Neuronal stem cell (in vitro differentiated cells): ENCODE data around the gene FAM229B.

ENCODE experiments used
- DNase-seq: peaks from one replicate; pipeline ENCODE4 v3.0.0-alpha.2; 2013; ENCODE audit warnings: low spot score
- H2AFZ ChIP-seq: one replicate; pipeline ENCODE4 v1.6.1; 2013; ENCODE audit warnings: mild to moderate bottlenecking, low read length, inconsistent platforms
- H2AK5ac ChIP-seq: 2 replicates; pipeline ENCODE4 v1.6.1; 2013; ENCODE audit warnings: low read depth, mild to moderate bottlenecking, inconsistent platforms, low read length, moderate library complexity, mixed read lengths
- H2BK120ac ChIP-seq: 2 replicates; pipeline ENCODE4 v1.6.1; 2013; ENCODE audit warnings: low read depth, mild to moderate bottlenecking, inconsistent platforms, low read length, moderate library complexity, mixed read lengths
- H2BK12ac ChIP-seq: one replicate; pipeline ENCODE4 v1.6.1; 2013; ENCODE audit warnings: low read length, inconsistent platforms
- H2BK15ac ChIP-seq: 2 replicates; pipeline ENCODE4 v1.6.1; 2013; ENCODE audit warnings: mild to moderate bottlenecking, low read length, inconsistent platforms, mixed read lengths
- H2BK5ac ChIP-seq: one replicate; pipeline ENCODE4 v1.6.1; 2013; ENCODE audit warnings: inconsistent platforms, mild to moderate bottlenecking, low read length, moderate library complexity
- H3K14ac ChIP-seq: one replicate; pipeline ENCODE4 v1.6.1; 2013; ENCODE audit warnings: low read length, inconsistent platforms
- H3K18ac ChIP-seq: 2 replicates; pipeline ENCODE4 v1.6.1; 2013; ENCODE audit warnings: low read length, inconsistent platforms
- H3K23ac ChIP-seq: 2 replicates; pipeline ENCODE4 v1.6.1; 2013; ENCODE audit warnings: low read depth, mild to moderate bottlenecking, mixed read lengths, low read length, inconsistent platforms; ENCODE audit not compliant: poor library complexity
- H3K27ac ChIP-seq: replicated peaks from 3 replicates; pipeline ENCODE4 v1.5.1; 2013; ENCODE audit warnings: low read length, inconsistent platforms
- H3K27me3 ChIP-seq, 3 experiments: 2 replicates each; pipeline ENCODE4 v1.6.1; 2013; ENCODE audit warnings: low read length in 3 of 3, mild to moderate bottlenecking in 2 of 3, inconsistent platforms in 1 of 3, low read depth in 1 of 3, mixed read lengths in 1 of 3, moderate library complexity in 1 of 3; ENCODE audit not compliant: control insufficient read depth in 3 of 3, insufficient read depth in 3 of 3
- H3K36me3 ChIP-seq, 2 donors: replicated peaks in 1 of 2; 2 replicates each; pipeline ENCODE4 v1.6.1; 2013; ENCODE audit warnings: low read length in 2 of 2; ENCODE audit not compliant: control insufficient read depth in 2 of 2, insufficient read depth in 2 of 2
- H3K4ac ChIP-seq: 2 replicates; pipeline ENCODE4 v1.6.1; 2013; ENCODE audit warnings: inconsistent platforms, mild to moderate bottlenecking, low read length, moderate library complexity
- H3K4me1 ChIP-seq, 2 donors: 1 replicate in 1 of 2; 2 replicates in 1 of 2; pipeline ENCODE4 v1.6.1; 2013; ENCODE audit warnings: low read length in 2 of 2, low read depth in 1 of 2; ENCODE audit not compliant: control insufficient read depth in 2 of 2, insufficient read depth in 1 of 2
- H3K4me2 ChIP-seq: one replicate; pipeline ENCODE4 v1.6.1; 2013; ENCODE audit warnings: mild to moderate bottlenecking, low read length, inconsistent platforms; ENCODE audit not compliant: insufficient read depth, poor library complexity, severe bottlenecking
- H3K4me3 ChIP-seq, 2 donors: 2 replicates each; pipeline ENCODE4 v1.5.1; 2013; ENCODE audit warnings: low read length in 2 of 2, mild to moderate bottlenecking in 2 of 2, inconsistent platforms in 1 of 2, moderate library complexity in 1 of 2
- H3K79me1 ChIP-seq: one replicate; pipeline ENCODE4 v1.6.1; 2013; ENCODE audit warnings: low read depth, mild to moderate bottlenecking, inconsistent platforms, low read length, moderate library complexity
- H3K9ac ChIP-seq: one replicate; pipeline ENCODE4 v1.6.1; 2013; ENCODE audit warnings: mild to moderate bottlenecking, low read depth, low read length, inconsistent platforms; ENCODE audit not compliant: poor library complexity
- H3K9me3 ChIP-seq, 2 donors: replicated peaks in 1 of 2; 2 replicates each; pipeline versions ENCODE3 to v1.6.1; 2013; ENCODE audit warnings: low read length in 2 of 2, mild to moderate bottlenecking in 2 of 2, inconsistent platforms in 1 of 2, low read depth in 1 of 2, mixed read lengths in 1 of 2, moderate library complexity in 1 of 2; ENCODE audit not compliant: control insufficient read depth in 2 of 2, insufficient read depth in 1 of 2
- H4K8ac ChIP-seq: one replicate; pipeline ENCODE4 v1.6.1; 2013; ENCODE audit warnings: low read depth, mild to moderate bottlenecking, inconsistent platforms, low read length, moderate library complexity
- H4K91ac ChIP-seq: one replicate; pipeline ENCODE4 v1.6.1; 2013; ENCODE audit warnings: low read length, low read depth, mild to moderate bottlenecking, inconsistent platforms; ENCODE audit not compliant: poor library complexity
- WGBS, 2 donors: extraction: QIAGEN DNeasy Blood & Tissue Kit; methylation state at CpG; one replicate each; pipeline ENCODE4 v1.1.7; 2013; ENCODE audit warnings: missing lambda C conversion rate in 2 of 2, mixed read lengths in 1 of 2; ENCODE audit not compliant: insufficient read length in 2 of 2, insufficient replicate concordance in 1 of 2; ENCODE audit errors: extremely low coverage in 2 of 2; 5-methylcytosine and 5-hydroxymethylcytosine counted together

FAM229B gene

DNA sequence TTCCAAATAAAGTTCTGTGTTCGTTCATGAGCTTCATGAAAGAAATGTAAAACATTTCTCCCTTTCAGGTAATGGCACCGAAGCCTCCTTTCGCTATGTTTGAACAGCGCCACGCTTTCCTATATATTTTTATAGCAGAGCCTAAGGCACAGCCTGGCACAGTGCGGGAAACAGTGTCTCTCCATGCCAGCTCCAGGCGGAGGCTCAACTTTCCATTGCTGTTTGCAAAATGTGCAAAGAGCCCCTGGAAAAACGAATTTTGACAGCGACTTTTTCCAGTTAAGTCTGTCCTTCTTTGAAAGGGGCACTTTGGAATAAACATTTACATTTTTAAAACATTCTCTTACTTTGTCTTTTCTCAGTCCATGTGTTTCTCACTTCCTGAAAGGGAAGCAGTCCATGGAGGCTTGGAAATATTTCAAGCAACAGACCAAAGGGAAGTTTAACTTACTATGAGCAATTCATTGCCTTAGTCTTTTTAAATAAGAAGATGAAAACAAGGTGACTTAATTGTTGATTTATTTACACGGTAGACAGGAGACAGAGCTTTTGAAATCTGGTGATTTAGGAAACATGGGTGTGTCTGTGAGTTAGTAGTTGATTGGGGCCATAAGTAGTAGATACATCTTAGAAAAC lies 32.7 kb upstream of the FAM229B start:
- Histone ChIP-seq H2AK5ac (no peak overlapping the region), H3K27ac (no peak overlapping the region), H3K9me3 (peaks cover 0 to 3% of the 10 kb centered on the region in 2 donors), H3K4ac (no peak overlapping the region), H2BK120ac (no peak overlapping the region), H2BK15ac (no peak overlapping the region), H3K4me2 (no peak overlapping the region), H4K8ac (no peak overlapping the region), H3K27me3 (peaks cover 0 to 12% (median 0%) of the 10 kb centered on the region in 3 experiments), H2BK12ac (no peak overlapping the region), H3K14ac (no peak overlapping the region), H2BK5ac (no peak overlapping the region), H2AFZ (peak overlapping the region; percentile 72), H3K18ac (no peak overlapping the region), H3K4me3 (no peak overlapping the region), H3K23ac (no peak overlapping the region), H3K4me1 (no peaks in the 10 kb centered on the region), H3K79me1 (no peaks in the 10 kb centered on the region), H3K36me3 (no peaks in the 10 kb centered on the region), H4K91ac (no peak overlapping the region), H3K9ac (no peak overlapping the region)
- no peak for DNase-seq
- WGBS, 2 donors: no CpG with 5 or more reads among the region's 10 CpGs

DNA sequence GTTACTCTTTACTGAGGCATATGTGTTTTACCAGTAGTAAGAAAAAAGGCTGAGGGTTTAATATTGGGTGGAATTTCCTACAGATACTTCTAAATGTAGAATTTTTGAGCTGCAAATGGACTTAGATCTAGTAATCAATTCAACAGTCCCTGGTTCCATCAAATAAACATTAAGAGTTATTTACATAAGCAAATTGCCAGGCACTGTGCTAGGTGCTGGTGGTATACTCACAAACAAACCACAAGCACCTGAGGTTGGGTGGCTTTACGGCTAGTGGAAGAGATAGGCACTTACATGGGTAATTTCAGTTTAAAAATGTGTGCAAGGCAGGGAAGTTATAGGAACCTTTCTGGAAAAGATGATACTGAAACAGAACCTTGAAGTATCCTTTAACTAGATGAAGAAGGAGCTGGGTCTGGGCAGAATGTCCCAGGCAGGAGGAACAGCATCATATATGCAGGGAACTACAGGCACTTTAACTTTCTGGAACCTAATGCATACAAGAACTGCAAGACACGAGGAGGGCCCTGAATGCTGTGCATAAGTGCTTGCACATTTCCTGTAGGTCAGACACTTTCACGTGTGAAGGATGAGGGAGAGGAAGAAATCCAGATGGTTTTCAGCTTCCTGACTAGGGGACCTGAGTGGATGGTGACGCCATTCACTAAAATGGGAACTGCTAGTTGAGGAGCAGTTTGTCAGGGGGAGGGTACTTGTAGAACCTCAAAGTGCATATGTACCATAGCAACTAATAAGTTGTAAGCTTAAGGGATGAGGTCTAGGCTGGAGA lies 29.0 kb upstream of the FAM229B start:
- H2BK5ac ChIP-seq: no peak overlapping the region
- WGBS, 2 donors: no CpG with 5 or more reads among the region's 4 CpGs

DNA sequence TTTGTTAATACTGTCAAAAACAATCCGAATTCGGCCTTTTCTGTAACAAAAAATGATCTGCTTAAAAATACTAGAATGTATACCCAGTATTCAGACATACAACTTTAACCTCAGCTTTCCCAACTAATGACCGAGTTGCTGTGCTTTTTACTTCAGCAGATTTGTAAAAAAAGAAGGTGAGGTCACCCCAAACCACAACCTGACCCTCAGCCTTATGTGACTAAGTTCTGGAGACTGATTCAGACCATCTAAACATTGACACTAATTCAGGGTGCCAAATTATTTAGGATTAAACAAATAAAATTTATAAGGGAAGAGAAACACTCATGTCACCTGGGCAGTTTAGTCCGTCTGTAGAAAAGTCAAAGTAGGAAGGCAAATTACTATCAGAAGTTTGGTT lies 25.8 kb upstream of the FAM229B start:
- Histone ChIP-seq H3K27ac (no peak overlapping the region), H2AFZ (no peak overlapping the region), H3K36me3 (no peaks in the 10 kb centered on the region), H4K91ac (no peak overlapping the region), H2BK5ac (no peak overlapping the region), H3K4me3 (no peak overlapping the region), H2BK120ac (no peak overlapping the region), H3K79me1 (no peaks in the 10 kb centered on the region), H2AK5ac (no peak overlapping the region), H3K4ac (no peak overlapping the region), H3K27me3 (peaks cover 0 to 12% (median 0%) of the 10 kb centered on the region in 3 experiments), H4K8ac (no peak overlapping the region), H3K9me3 (no peaks in the 10 kb centered on the region), H3K18ac (no peak overlapping the region), H3K23ac (no peak overlapping the region), H2BK15ac (no peak overlapping the region), H3K14ac (no peak overlapping the region), H3K9ac (no peak overlapping the region), H2BK12ac (no peak overlapping the region), H3K4me1 (no peaks in the 10 kb centered on the region), H3K4me2 (no peak overlapping the region)
- no CpG with 5 or more reads among the region's 4 CpGs for WGBS, 2 donors
- no peak for DNase-seq

More for the DNA sequence above, 29.0 kb upstream of the FAM229B start:
- Histone ChIP-seq H3K14ac (no peak overlapping the region), H3K4me1 (no peaks in the 10 kb centered on the region), H3K18ac (no peak overlapping the region), H4K8ac (no peak overlapping the region), H3K9ac (no peak overlapping the region), H4K91ac (no peak overlapping the region), H2AK5ac (no peak overlapping the region), H3K4ac (no peak overlapping the region), H3K27ac (no peak overlapping the region), H2BK120ac (no peak overlapping the region), H2BK15ac (no peak overlapping the region), H3K36me3 (no peaks in the 10 kb centered on the region), H3K4me3 (no peak overlapping the region), H3K9me3 (no peaks in the 10 kb centered on the region), H3K23ac (no peak overlapping the region), H3K4me2 (no peak overlapping the region), H2AFZ (no peak overlapping the region), H3K27me3 (peaks cover 0 to 15% (median 0%) of the 10 kb centered on the region in 3 experiments), H3K79me1 (no peaks in the 10 kb centered on the region), H2BK12ac (no peak overlapping the region)
- no peak for DNase-seq

DNA sequence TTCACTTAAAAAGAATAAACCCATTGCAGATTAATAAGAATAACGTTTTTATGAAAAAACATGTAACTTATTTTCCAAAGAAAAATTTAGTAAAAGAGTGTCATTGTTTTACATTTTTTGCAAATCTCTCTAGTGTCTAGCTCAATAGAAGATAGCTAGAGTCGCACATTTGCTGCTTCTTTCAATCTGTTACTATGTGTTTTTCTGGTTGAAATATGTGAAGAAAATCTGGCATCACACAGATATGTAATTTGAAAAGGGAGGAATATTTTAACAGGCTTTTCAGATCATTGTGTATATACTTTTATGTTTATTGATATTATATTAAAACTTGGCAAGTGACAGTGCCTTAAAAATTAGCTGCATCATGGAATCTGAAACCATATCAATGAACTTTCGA lies 24.4 kb upstream of the FAM229B start:
- no peak overlapping the region for H2BK12ac ChIP-seq
- no peaks in the 10 kb centered on the region for H3K79me1 ChIP-seq
- H3K14ac ChIP-seq: no peak overlapping the region
- no CpG with 5 or more reads among the region's 3 CpGs for WGBS, 2 donors
- no peaks in the 10 kb centered on the region for H3K9me3 ChIP-seq
- no peak overlapping the region for H4K8ac ChIP-seq
- H2BK120ac ChIP-seq: no peak overlapping the region
- no peak overlapping the region for H3K27ac ChIP-seq
- no peaks in the 10 kb centered on the region for H3K36me3 ChIP-seq
- no peak for DNase-seq
- no peak overlapping the region for H3K4me2 ChIP-seq
- H2BK15ac ChIP-seq: no peak overlapping the region
- H3K18ac ChIP-seq: no peak overlapping the region
- no peak overlapping the region for H3K23ac ChIP-seq
- H2BK5ac ChIP-seq: no peak overlapping the region
- H2AFZ ChIP-seq: no peak overlapping the region
- H2AK5ac ChIP-seq: no peak overlapping the region
- no peak overlapping the region for H3K9ac ChIP-seq
- peaks cover 0 to 3% (median 0%) of the 10 kb centered on the region in 3 experiments for H3K27me3 ChIP-seq
- no peak overlapping the region for H3K4ac ChIP-seq
- H3K4me3 ChIP-seq: no peak overlapping the region
- H4K91ac ChIP-seq: no peak overlapping the region
- no peaks in the 10 kb centered on the region for H3K4me1 ChIP-seq
